RPMI8226 (cell line): Measurements from ENCODE around the gene SPPL2A.
"Not testable (repeated sequence)": the region's sequence is repeated elsewhere in the genome, so short reads cannot be mapped to it uniquely, and the experiment has no call there.

Experiments
- DNase-seq: peaks from one replicate; pipeline ENCODE4 v3.0.0-alpha.2; 2015

The SPPL2A gene, protein sequence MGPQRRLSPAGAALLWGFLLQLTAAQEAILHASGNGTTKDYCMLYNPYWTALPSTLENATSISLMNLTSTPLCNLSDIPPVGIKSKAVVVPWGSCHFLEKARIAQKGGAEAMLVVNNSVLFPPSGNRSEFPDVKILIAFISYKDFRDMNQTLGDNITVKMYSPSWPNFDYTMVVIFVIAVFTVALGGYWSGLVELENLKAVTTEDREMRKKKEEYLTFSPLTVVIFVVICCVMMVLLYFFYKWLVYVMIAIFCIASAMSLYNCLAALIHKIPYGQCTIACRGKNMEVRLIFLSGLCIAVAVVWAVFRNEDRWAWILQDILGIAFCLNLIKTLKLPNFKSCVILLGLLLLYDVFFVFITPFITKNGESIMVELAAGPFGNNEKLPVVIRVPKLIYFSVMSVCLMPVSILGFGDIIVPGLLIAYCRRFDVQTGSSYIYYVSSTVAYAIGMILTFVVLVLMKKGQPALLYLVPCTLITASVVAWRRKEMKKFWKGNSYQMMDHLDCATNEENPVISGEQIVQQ

DNA sequence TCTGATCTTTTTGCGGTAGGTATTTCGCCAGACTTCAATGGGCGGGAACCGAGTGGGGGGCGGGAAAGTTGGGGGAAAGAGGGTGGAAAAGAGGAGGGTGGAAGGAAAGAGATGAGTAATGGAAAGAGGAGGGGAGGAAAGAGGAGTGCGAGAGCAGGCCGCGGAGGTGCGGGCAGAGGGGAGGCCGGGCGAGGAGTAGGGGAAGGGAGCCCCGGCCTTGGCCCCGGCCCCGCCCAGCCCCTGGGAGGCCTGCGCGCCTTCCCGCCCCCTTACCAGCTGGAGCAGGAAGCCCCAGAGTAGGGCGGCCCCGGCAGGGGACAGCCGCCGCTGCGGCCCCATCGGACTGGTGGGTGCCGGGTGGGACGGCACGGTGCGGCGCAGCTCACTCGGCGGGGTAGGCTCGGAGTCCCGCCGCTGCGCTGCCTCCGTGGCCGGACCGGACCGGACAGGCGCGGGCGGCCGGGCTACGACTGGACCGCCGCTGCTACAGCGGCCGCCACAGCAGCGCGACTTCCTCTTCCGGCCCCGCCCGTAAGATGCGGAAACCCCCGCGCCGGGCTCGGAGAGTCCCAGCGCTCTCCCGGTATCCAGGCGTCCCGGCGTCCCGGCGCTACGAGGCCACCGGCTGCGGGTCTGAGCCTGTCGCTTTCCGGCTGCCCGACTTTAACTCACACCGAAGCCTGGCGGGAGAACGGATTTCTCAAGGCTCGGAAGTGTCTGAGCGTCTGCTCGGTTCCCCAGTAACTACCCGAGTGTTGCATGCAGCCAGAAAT is at the start of gene SPPL2A:
SPPL2A (minus strand) TSS at position 512 of the 773 bp plus-strand sequence; CDS start at position 339, 173 bp downstream.
- peak; percentile 88 for DNase-seq

DNA sequence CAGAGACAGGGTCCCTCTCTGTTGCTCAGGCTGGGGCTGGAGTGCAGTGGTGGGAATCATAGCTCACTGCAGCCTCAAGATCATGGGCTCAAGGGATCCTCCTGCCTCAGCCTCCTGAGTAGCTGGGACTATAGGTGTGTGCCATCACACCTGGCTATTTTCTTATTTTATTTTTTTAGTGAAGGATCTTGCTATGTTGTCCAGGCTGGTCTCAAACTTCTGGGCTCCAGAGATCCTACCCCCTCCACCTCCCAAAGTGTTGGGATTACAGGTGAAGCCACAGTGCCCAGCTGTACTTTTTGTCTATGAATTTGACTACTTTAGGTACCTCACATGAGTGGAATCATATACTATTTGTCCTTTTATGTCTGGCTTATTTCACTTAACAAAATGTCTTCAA is 49.1 kb upstream of the SPPL2A start:
- no peak for DNase-seq

DNA sequence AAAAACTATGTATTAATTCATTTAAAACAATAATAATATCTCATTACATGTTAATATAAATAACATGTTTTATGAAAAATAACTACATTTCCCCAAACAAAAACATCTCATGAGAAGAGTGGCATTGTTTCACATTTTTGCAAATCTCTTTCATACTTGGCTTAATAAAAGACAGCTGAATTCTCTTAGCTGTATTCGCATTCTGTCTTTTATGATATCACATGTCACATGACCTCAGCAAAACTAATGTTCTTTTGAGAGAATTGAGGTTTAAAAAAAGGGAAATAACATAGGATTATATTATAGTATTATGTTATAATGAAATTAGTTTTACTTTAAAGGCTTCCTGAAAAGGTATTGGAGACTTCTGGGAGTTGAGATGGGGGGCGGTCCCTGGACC is 48.4 kb upstream of the SPPL2A start:
- DNase-seq = no peak

DNA sequence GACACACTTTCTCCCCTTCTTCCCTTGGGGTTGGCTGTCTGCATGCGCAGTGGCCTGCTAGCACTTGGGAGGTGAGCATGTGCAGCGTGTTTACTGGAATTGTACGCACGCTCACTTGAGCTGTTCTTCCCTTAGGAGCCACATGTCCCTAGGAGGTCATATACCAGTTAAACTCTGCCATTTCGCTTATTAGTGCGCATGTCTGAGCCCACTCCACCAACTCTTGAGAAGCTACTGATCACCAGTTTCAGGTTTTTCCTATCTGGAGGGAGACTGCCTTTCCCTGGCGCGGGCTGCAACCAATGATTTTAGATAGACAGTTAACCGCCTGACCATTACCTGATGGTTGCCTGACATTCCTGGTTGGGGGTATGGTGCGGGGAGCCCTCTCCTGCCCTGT is 47.6 kb upstream of the SPPL2A start:
- no peak for DNase-seq

DNA sequence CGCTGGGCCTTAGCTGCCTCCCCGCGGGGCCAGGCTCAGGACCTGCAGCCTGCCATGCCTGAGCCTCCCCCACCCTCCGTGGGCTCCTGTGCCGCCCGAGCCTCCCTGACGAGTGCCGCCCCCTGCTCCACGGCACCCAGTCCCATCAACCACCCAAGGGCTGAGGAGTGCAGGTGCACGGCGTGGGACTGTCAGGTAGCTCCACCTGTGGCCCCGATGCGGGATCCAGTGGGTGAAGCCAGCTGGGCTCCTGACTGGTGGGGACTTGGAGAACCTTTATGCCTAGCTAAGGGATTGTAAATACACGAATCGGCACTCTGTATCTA is 46.6 kb upstream of the SPPL2A start:
- DNase-seq = not testable (repeated sequence)

DNA sequence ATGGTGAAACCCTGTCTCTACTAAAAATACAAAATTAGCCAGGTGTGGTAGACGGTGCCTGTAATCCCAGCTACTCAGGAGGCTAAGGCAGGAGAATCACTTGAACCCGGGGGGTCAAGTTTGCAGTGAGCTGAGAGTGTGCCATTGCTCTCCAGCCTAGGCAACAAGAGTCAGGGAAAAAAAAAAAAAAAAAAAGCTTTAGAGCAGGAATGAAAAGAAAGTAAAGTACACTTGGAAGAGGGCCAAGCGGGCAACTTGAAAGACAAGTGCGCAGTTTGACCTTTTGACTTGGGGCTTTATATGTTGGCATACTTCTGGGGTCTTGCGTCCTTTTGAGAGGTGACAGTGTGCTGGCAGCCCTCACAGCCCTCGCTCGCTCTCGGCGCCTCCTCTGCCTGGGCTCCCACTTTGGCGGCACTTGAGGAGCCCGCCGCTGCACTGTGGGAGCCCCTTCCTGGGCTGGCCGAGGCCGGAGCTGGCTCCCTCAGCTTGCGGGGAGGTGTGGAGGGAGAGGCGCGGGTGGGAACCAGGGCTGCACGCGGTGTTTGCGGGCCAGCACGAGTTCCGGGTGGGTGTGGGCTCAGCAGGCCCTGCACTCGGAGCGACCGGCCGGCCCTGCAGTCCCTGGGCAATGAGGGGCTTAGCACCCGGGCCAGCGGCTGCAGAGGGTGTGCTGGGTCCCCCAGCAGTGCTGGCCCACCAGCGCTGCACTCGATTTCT is 46.1 kb upstream of the SPPL2A start:
- not testable (repeated sequence) for DNase-seq

DNA sequence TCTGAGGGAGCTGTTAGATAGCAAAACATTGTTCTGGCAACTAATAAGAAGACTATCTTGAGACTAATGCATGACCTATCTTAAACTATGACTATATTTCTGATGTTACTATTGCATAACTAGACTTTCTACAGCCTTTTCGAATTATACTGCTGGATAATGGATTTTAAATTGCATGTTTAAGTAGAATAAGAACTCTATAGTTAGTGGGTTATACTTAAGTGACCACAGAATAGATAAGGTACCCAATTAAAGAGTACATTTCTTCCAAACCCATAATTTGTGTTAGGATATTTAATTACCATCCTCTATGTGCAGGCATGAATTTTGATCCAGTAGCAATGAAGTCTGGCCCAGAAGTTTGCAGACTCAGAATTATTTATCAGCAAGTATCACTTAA is 44.6 kb upstream of the SPPL2A start:
- DNase-seq = no peak

DNA sequence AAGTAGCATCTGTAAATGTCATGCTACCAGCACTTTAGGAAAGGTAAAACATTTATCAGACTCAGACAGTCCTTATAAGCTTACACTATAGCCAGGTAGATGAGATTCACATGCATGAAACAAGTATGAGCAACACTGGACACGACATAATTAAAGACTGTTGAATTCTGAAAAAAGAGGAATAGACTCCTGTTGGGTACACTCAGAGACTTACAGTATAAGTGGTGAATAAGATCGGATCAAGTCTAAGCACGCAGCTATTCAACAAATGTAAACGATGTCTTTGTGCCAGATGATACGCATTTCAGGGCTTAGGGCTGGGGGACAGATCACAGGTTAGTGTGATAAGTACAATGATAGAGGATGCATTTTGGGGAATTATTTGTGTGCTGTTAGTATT is 43.2 kb upstream of the SPPL2A start:
- DNase-seq = no peak

DNA sequence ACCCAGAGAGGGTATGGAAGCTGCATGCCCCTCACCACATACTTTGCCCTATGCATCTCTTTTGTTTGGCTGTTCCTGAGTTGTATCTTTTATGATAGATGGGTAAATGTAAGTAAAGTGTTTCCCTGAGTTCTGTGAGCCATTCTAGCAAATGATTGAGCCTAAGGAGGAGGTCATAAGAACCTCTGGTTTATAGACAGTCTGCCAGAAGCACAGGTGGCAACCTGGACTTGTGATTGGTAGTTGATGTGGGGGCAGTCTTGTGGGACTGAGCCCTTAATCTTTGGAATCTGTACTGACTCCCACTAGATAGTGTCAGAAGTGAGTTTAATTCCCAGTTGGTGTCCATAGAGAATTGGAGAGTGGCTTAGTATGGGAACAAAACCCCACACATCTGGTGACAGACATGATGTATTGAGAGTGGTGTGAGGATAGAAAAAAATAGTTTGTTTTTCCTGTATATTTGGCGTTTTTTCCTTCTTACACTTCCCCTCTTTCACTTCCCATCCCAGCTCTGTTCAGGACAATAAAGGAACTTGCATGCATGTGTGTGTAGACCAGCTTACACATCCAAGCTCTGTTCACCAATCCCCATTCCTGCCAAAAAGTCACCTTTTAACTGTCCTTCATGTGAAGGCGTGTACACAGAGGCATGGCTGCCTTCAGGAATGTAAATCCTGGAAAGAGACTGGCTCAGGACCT is 38.1 kb upstream of the SPPL2A start:
- no peak for DNase-seq

DNA sequence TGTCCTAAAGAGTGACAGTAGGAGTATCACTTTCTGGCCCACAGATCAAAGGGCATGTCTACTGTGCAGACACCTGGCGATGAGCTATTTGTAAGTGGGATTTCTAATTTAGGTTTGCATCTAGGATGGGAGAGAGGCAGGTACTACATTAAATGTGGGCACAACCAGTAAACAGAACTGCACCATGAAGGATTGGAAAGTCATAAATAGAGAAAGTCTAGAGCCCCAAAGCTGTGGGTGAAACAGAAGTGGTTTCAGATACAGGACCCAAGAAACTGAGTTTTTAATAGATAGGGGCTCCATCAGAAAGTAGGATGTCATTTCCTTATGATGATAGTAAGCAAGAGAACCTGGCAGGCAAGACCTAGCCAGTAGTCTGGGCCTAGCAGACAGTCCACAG is 35.2 kb upstream of the SPPL2A start:
- DNase-seq = no peak

DNA sequence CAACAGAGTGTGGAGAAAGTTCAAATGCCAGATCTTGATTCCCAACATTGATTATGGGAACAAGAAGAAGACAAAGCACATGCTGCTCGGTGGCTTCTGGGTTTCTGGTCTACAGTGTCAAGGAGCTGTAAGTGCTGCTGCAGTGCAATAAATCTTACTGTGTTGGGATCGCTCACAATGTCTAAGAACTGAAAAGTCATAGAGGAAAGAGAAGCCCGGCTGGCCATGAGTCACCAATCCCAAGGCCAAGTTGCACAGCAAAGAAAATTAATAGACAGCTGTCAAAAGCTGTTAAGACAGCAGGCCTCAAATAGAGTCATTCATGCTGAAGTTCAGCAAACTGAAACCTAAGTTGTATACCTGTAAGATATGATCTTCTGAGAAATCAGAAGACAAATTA is 33.2 kb upstream of the SPPL2A start:
- DNase-seq = no peak

DNA sequence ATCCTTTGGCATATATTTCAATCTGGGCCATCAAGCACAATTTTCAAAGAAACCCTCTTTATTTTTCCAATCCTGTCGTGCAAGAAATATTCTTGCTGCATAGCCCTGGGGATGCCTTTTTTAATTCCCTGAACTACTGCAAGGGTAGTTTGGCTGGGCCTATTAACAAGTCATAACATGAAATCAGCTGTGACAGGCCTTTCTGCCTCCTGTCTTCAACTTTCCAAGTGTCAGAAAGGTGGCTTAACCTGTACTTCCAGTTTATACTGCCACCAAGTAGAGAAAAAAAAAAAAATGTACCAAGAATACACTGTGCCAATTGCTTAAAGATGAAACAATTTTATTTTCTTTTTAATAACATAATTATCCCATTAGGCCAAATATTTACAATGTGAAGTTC is 32.4 kb upstream of the SPPL2A start:
- DNase-seq = no peak

DNA sequence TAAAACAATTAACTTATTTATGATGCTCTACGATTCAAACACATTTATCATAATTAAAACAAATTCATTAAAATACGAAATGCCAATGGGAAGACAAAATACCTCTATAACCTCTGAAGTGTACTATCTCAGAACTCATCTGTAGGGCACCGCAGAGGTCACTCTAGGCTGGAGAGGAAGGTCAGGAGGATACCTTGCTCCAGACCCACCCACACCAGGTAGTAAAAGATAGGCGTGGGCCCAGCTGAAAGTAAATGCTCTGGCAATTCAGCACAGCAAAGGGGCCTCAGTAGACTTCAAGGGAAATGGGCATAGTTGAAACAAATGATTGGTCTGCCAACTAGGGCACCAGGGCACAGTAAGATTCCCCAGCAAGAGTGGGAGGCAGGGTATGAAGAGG is 26.0 kb upstream of the SPPL2A start:
- DNase-seq = no peak

DNA sequence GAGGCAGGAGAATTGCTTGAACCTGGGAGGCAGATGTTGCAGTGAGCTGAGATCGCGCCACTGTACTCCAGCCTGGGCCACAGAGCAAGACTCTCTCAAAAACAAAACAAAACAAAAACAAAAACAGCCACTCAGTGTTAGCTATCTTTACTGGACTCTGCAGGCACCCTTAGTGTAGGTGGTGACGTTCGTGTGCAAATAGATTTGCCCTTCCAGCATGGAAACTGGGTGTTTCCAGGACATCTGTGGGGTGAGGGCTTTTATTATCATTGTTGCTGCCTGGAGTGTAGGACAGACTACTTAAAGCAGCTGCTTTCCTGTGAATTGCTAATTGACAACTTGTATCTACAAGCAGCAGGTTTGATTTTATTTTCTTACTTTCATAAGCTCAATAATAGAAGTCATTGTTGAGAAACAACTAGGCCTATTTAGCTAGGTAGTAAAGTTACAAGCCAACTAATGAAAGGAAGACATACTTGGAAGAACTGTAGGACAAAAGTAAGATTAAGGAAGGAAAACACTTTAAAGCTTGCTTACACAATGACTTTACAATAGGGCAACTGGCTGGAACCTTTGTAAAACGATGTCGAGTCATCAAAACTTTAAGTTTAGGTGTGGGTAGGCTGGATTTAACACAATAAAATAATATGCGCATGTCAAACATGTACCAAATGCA is 25.4 kb upstream of the SPPL2A start:
- DNase-seq = no peak

DNA sequence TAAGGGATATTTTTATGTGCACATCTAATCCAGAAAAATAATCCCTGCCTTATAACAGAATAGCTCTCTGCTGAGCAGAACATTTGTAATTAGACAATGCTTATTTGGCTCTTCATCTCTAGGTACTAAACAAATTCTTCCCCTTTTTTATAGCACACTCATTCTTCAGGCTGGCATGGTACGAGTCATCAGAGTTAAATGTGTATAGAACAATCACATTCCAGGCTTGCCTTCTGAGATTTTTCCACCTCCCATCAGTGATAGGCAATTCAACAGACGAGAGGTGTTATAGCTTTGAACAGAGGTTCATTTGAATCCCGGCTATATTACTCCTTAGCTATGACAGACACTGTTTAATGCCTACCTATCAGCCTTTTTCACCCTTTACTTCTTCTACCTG is 21.4 kb upstream of the SPPL2A start:
- no peak for DNase-seq

DNA sequence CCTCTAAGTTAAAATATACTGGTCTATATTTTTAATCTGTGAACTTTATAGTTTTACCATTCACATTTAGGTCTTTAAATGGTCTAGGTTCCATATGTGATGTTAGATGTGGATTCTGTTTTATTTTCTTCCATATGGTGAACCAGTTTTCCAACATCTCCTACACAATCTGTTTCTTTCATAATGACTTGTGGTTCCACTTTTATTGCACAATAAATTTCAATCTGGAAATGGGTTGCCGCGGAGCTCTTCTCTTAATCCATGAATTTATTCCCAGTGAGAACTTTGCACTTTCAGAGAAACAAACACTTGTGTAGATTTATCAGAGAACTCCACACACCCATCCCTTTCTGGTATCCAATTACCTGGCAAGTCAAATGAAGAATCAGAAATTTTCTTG is 20.9 kb upstream of the SPPL2A start:
- DNase-seq = no peak

DNA sequence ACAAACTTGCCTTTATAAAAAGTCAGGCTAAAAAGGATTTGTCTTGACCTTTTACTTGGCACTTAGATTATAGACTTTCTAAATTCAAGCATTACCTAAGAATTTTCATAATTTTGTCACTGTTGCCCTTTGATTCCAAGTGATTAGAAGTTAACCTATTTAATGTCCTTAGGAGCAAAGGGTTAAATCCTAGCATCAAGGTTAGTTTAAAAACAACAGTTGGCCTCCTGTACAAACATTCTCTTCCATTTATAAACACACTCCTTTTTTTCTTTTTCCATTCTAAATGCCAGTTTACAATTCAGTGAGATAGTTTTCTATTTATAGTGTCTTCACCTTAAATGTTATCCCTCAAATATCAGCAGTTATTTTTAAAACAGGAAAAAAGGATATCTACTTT is 18.4 kb upstream of the SPPL2A start:
- DNase-seq = no peak

DNA sequence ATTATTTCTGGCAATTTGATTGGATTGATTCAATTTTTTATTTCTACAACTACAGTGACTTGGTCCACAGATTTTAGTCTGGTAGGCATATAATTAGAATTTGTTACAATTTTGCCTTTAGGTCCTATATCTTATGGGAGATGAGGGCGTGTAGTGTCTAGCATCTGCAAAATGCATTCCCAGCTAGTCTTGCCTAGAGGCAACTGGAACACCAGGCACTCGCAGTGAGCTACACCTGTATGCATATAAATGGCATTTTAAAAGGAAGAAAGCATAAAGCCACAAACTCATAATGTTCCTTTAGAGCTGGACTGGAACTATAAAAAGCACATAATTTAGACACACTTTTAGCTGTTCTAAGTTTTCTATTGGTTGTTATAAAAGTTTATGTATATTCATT is 17.9 kb upstream of the SPPL2A start:
- DNase-seq = no peak

DNA sequence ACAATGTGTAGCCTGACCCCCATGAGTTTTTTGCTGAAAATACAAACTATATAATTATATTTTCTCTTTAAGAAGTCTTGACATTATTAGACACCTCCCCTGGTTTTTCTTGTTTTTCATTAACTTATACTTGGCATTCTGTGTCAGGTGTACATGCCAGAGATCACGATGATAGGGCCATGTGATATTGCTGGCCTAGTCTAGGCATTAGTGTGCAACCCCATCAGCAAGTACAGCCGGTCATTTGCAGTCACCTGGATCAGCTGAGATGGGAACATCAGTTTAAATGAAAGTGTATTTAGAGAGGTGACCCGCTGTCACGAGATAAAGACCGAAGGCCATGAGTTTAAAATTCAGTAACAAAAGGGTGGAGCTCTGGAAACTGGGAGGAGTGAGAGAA is 12.6 kb upstream of the SPPL2A start:
- no peak for DNase-seq

DNA sequence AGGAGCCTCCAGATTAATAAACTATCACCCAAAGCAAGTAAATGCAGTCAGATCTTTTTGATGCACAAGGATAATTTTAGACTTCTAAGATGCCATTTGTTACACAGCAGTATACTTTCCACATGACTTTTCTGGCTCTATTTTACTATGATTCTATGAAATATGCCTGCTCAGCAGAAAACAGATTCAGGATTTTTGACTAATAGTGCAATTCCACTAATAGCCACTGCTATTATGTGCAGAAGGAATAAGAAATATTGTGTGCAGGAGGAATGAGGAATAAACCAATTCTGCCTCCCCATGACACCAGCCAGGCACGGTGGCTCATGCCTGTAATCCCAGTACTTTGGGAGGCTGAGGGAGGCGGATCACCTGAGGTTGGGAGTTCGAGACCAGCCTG is 11.5 kb upstream of the SPPL2A start:
- no peak for DNase-seq

DNA sequence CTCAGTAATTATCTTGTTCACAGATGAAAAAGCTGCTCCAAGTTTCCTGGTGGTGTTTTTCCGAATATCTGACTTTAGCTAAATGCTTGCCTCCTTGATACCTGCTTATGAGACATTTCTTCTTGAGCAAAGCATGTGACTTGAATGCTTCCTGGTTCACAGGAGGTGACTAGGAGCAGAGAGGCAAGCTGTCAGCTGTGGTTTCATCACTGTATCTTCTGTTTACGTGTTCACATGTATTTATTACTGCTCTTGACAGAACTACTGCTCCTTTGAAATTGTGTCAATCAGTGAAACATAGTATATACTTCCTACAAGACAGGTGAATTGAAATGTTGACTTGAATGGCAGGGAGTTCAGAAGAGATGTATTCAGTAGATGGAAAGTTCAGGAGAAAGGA is 8.9 kb upstream of the SPPL2A start:
- peak; percentile 57 for DNase-seq

DNA sequence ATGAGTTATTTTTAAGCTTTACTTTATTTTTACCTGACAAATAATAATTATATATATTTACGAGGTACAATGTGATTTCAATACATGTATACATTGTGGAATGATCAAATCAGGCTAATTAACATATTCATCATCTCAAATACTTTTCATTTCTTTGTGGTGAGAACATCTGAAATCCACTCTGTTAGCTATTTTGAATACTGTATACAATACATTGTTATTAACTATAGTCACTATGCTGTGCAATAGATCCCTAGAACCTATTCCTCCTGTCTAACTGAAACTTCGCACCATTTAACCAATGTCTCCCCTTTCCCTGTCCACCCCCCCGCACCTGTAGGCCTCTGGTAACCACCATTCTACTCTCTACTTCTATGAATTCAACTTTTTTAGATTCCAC is 7.9 kb upstream of the SPPL2A start:
- DNase-seq = no peak
